ENCODE measurements around the gene GPC3.

DNA sequence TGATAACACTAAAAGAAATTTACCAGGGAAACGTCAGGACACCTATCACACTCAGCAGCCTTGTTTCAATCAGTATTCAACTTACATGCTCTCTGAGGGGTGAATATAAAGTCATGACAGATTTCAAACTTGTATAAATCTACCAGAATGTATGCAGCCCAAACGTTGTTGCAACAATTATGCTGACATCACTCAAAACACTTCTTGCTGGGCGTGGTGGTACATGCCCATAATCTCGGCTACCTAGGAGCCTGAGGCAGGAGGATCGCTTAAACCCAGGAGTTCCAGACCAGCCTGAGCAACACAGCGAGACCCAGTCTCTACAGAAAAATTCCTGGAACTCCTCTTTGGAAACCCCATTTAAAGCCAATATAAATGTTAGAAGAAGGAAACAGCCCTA, 303.5 kb downstream of the GPC3 start:
- no peak for TF ChIP-seq CTCF (IDR thresholded peaks at IDR 0.05)
- no peak for TF ChIP-seq POLR2A (IDR thresholded peaks at IDR 0.05)
- no peak for TF ChIP-seq POLR2AphosphoS5 (IDR thresholded peaks at IDR 0.05)
- no peak for TF ChIP-seq EP300 (IDR thresholded peaks at IDR 0.05)

Data from stomach (tissue), 4 donors.